Tibial nerve (tissue), 3 donors: ENCODE measurements around the gene ATPAF2.

Experiments
- CTCF ChIP-seq, 5 experiments: fragments of 200-600 bp in 3 of 5; fragments of 450-650 bp in 2 of 5; sonication (generic) in 3 of 5; IDR thresholded peaks; one replicate each; pipeline ENCODE4 v1.5.1; 2016 to 2019; ENCODE audit warnings: antibody characterized with exemption in 5 of 5, mild to moderate bottlenecking in 3 of 5, moderate library complexity in 2 of 5
- POLR2A ChIP-seq, 2 donors: fragments of 450-650 bp; IDR thresholded peaks; one replicate each; pipeline ENCODE4 v1.6.1; 2017; ENCODE audit warnings: antibody characterized with exemption in 2 of 2, mild to moderate bottlenecking in 2 of 2, moderate library complexity in 2 of 2

GRCh38 chr17:18087610-18088491 is 48.9 kb upstream of the ATPAF2 start, which contains the start of gene DRG2:
- peak in 2 of 5 experiments; percentile 9 to 50 for TF ChIP-seq CTCF (IDR thresholded peaks at IDR 0.05)
- peak in 1 of 2 donors; percentile 41 for TF ChIP-seq POLR2A (IDR thresholded peaks at IDR 0.05)
